RCC 7860 (cell line): Measurements from ENCODE around the gene GTF3A.

Experiments
- DNase-seq: peaks from one replicate; pipeline ENCODE4 v3.0.0-alpha.2; 2015; ENCODE audit warnings: low spot score
- FAIRE-seq: peaks from 2 replicates; lab custom pipeline; 2012; peaks lifted over from hg19 to GRCh38; lab: Jason Lieb, UNC

Gene GTF3A

GRCh38 chr13:27446986-27447583 lies 22.7 kb downstream of the GTF3A start:
- no peak for FAIRE-seq
- DNase-seq: no peak

DNA sequence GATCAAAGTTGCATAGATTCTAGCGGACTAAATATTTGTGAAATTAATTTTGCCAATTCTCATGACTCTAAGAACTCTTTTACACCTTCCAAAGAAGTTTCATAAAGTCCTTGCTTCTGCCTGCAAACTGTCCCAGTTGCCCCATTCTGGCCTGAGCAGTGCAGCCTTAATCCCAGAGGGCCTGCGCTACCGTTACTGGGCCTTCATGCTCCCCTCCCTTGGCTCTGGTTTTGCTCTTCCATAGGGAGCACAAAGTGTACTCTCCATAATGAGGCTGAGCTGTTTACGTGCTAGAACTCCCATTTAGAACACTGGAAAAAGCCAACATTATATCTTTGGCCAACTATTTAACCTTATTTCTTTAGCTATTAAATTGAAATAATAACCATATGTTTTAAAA lies 23.9 kb downstream of the GTF3A start:
- FAIRE-seq (no peak), DNase-seq (no peak)

- DNase-seq: no peak
- FAIRE-seq: no peak
Observed at GRCh38 chr13:27449081-27449603, 24.7 kb downstream of the GTF3A start.

DNA sequence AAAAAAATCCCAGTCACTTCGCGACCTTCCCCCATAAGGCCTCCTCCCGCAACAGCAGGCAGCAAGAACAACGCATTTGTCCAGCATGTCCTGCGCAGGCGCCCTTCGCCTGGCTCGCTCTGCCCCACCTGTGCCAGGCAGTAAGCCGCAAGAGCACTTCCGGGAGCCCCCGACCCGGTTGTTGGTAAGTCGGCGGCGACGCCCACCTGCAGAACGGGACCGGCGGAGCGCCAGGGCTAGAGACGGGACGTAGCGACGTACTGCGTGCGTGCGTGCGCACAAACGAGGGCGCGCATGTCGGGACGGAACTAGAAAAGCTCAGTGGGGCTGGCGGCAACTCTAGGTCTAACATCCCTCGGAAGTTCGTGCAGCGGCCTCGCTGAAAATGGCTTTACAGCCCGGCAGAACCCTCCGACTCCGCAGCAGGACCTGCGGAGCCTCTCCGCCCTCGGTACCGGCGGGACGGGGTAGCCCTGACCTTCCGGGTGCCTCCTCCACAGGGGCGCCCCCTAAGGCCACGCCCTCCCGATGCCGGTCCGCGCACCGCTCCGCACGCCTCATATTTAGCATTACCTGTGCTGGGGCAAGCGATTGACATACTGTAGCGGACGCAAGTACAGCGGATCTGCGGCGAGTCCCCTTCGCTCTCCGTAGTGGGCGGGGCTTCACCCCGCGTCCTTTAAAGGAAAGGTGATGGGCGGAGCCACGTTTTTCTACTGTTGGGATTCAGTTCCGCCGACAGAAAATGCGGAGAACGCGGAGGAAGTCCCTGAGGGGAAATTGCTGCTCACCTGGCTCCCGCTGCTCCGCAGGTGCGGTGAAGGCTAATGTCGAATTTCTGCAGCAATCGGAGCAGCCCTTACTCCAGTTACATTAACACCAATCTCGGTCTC lies 25.8 kb downstream of the GTF3A start, which contains the start of gene MTIF3:
Gene MTIF3 (minus strand): TSS at position 629 of the 893 bp plus-strand sequence. CDS start 10,116 bp downstream, outside the sequence.
- peak; percentile 87 for DNase-seq
- FAIRE-seq: peak; percentile 24

DNA sequence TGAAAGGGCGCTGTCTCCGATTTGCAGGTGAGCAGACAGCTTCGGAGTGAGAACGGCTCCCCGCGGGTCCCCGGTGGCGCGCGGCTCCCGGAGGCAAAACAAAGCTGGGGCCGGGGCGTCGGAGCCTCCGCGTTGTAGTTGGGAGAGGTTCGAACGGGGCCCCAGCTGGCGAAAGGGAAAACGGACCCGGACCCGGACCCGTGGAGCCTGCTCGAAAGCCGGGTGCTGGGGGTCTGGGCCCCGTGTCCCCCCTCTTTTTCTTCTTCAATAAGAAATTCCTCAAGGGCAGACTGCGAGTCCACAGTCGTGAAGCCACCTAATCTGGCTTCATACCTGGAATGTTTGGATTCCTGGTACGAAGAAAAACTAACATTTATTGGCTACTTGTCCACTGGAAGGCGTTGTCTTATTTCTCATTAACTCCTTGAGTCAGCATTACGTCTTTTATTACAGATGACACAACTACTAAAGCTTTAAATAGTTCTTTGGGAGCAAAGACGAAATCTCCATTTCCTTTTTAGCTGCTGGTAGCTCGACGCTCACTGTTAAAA lies 26.6 kb downstream of the GTF3A start:
- DNase-seq: peak; percentile 61
- no peak for FAIRE-seq

GRCh38 chr13:27455331-27455855 lies 31.0 kb downstream of the GTF3A start:
- DNase-seq: no peak
- FAIRE-seq: no peak

DNA sequence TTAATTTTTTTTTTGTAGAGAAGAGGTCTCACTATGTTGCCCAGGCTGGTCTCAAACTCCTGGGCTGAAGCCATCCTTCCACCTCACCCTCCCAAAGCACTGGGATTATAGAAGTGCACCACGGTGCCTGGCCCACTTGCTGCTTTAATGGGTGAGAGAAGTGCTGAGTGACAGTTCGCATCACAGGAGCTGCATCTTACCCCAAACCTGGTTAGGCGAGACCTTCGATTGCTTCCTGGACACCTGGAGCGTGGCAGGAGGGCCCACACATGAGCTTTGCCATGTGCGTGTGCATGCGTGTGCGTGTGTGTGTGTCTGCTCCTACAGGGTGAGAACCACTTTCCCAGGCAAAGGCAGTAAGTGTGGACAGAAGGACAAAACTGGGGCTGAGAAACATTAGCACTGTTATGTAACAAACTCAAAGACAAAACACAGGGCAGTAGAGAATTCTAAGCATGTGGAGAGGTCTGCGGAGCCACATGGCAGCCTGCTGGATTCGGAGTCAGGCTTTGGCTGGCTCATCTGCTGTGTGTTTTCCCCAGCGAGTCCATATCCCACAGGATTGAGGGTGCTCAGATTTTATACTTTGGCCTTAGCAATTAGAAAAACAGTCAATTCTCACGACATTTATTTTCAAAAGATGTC lies 37.6 kb downstream of the GTF3A start:
- DNase-seq: no peak
- FAIRE-seq: no peak

DNA sequence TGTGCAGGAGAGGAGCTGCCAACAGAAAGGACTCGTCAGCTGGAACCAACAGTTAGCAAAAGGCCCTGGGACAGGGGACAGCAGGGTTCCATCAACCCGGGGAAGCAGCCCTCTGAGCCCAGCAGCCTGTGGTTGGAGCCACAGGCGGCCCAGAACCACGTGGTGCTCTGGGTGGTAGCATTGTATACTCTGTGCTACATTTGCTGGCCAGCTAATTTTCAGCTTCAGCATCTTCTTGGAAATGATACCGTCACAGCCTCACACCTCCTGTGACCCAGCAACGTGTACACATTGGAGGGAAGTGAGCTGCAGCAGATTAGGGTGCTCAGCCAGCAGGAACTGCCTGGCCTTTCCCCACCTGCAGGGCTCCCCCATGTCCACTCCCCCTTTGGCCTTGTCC lies 39.1 kb downstream of the GTF3A start:
- no peak for FAIRE-seq

DNA sequence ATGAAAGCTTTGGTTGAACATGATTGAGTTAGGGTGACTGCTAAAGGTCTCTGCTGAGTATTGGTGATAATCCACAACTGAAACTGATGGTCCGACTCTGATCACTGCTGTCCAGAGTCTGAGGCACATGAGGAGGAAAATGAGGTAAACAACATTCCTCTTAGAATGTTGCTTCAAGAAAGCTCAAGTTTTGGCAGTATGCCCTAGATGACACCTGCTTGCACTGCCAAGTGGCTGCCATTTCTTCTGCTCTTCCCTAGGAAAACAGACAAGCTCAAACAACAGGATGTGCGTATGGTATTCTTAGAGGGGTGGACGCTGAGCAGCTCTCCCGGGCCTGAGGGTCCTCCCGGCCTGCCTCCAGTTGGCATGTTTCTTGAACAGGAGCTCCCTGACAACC lies 41.2 kb downstream of the GTF3A start:
- FAIRE-seq (no peak), DNase-seq (no peak)

More for the DNA sequence above, 39.1 kb downstream of the GTF3A start:
- DNase-seq: no peak

- FAIRE-seq (no peak), DNase-seq (no peak)
Observed at GRCh38 chr13:27466513-27466912, 42.1 kb downstream of the GTF3A start.

DNA sequence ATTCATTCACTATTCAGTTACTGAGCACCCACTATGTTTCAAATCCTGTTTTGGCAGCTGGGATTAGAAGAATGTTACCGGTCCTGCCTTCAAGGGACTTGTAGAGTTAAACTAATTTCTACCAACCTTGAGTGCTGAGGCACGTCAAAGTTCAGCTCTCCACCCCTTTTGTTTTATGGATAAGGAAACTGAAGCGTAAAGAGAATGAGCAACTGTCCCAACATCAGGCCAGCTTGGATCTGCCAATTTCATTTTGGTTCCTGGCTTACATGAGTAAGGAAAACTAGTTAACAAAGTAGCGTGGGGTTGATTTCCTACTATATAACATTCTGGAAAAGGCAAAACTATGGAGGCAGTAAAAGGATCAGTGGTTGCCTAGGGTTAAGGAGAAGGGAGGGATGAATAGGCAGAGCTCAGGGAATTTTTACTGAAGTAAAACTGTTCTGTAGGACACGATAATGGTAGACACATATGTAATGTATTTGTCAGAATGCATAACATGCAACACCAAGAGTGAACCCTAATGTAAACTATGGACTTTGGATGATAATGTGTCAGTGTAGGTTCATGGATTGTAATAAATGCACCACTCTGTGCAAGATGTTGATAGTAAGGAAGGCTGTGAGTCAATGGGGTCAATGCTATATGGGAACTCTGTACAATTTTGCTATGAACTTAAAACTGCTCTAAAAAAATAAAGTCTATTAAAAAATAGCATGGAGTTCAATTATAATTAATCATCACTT lies 45.8 kb downstream of the GTF3A start:
- DNase-seq (no peak), FAIRE-seq (no peak)

DNA sequence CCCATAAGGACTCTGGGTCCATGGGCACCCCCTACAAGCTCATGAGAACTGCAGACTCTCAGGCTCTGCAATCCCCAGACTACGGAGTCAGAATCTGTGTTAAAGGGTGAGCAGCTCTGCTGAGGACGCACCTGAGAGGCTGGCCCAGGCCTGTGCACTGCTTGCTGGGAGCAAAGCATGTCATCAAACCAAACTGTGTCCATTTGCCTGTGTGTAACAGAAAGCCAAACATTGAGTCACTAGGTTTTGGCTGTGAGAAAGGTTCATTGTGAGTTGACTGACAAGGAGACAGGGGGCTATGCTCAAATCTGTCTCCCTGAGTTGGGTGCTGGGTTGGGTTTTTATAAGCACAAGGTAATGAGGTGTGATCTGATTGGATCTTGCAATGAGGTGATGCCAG lies 48.0 kb downstream of the GTF3A start:
- no peak for DNase-seq
- no peak for FAIRE-seq

DNA sequence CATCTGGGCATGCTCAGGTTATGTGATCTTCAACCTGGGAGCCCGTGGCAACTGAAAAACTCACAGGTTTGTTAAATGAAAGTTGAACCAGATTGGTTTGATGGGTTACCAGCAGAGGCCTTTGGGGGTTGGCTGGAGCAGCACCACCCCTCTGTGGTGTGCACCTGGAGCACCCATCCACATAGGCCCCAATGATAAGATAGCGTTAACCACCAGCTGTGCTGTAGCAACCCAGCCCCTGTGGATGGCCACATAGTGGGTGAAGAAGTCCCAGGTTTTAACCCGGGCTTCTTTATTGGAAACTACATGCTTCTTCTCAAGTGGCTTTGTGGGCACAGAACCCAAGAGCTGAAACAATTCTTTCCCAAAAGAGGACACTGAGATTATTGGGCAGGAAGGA lies 48.5 kb downstream of the GTF3A start:
- no peak for FAIRE-seq

DNA sequence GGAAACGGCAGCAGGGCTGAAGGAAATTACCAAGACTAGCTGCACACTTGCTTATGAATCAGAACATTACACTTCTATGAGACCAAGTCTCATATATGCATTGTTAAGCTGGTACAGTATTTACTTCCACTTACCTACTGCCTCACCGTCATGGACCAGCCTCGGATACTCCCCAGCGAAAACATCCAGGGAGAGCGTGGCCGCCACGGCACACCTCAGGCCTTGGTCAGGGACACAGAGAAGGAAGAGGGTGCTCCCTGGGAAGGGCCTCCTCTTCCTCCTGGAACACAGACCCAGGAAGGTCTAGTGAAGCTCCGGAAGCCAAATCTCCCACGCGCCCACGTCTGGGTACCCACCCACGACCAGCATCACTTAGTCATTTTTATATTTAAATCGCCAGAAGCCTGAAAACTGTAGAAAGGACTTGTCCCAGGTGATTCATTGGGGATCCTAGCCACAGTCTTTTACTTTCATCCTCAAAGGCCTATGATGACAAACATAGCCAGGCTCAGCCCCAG lies 50.4 kb downstream of the GTF3A start:
- no peak for FAIRE-seq
- DNase-seq: no peak

More for the DNA sequence above, 48.5 kb downstream of the GTF3A start:
- no peak for DNase-seq

DNA sequence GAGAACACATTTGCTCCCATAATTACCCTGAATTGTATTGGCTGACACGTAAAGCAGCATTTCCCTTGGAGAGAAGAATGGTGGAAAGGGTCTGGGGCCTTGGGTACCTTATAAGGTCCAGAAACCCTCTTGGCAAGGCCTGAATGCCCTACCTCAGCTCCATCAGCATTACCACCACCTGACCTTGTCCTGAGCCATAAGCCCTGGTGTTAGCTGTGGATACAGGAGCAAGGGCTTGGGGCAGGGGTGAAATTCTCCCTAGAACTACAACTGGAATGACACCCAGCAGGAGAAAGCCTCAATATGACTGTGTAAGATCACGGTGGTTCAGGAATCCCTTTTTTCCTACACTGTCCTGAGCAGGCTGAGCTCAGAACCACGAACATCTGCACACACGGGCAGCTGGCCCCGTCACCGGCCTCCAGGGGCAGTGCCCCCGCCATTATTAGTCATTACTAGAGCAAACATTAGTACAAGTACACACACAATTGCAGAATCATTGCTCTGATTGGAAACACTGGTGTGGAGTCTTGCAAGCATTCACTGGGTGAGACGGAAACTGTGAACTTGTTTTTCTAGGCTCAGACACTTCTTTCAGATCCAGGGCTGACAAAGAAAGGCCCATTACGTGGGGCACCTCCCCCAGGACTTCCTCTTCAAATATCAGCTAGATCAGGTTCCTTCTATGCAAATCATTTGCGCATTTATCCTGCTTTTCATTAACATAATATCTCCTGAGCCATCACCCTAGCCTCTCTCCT lies 52.7 kb downstream of the GTF3A start:
- DNase-seq (peak; percentile 7), FAIRE-seq (no peak)

GRCh38 chr13:27481766-27482165 lies 57.3 kb downstream of the GTF3A start:
- DNase-seq (no peak), FAIRE-seq (no peak)

DNA sequence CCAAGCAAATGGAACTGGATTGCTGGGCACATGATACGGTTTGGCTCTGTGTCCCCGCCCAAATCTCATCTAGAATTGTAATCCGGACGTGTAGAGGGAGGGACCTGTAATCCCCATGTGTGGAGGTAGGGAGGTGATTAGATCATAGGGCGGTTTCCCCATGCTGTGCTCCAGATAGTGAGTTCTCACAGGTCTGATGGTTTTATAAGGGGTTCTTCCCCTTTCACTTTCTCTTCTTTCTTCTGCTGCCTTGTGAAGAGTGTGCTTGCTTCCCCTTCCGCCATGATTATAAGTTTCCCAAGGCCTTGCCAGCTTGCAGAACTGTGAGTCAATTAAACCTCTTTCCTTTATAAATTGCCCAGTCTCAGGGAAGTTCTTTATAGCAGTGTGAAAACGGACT lies 58.6 kb downstream of the GTF3A start:
- FAIRE-seq: no peak
- DNase-seq: no peak

DNA sequence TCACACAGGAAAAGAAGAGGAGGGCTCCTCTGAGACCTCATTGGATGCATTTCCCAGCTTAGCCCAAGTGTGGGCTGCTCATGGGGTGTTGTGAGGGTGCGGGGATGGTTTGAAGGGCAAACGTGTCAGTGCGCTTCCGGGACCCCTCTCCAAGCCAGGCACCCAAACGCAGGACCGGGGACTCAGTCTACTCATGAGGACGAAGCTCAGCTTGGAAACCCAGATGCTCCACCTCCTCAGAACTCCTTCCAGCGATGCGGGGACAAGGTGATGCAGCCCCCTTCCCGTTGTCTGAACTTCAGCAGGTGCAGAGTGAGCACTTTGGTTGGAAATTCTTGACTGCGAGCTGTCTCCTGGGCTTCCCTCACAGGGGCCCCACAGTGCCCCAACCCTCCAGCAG lies 59.0 kb downstream of the GTF3A start:
- no peak for FAIRE-seq
- no peak for DNase-seq
